Measurements from ENCODE around the gene FHL2.

DNA sequence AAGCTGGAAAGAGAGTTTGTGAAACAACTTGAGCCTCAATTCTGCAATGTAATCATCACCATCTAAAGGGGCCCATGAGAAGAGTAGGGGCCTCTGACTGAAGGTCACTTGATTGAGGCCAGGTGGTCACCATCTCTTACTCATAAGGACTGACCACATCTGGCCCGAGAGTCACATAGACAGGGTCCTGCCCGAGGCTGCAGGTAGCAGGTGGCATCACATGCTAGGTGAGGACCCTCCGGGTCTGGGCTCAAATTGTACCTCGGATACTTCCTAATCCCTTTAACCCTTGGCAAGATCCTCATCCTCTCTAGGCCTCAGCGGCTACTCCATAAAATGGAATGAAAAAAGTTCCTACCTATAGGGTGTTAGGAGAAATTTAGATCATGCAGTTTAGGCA lies 16.7 kb downstream of the FHL2 start:
- TF ChIP-seq, protein P1, sequence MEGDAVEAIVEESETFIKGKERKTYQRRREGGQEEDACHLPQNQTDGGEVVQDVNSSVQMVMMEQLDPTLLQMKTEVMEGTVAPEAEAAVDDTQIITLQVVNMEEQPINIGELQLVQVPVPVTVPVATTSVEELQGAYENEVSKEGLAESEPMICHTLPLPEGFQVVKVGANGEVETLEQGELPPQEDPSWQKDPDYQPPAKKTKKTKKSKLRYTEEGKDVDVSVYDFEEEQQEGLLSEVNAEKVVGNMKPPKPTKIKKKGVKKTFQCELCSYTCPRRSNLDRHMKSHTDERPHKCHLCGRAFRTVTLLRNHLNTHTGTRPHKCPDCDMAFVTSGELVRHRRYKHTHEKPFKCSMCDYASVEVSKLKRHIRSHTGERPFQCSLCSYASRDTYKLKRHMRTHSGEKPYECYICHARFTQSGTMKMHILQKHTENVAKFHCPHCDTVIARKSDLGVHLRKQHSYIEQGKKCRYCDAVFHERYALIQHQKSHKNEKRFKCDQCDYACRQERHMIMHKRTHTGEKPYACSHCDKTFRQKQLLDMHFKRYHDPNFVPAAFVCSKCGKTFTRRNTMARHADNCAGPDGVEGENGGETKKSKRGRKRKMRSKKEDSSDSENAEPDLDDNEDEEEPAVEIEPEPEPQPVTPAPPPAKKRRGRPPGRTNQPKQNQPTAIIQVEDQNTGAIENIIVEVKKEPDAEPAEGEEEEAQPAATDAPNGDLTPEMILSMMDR (CRISPR knock-in tag; IDR thresholded peaks at IDR 0.05), result no peak
- TF ChIP-seq CAMTA2 (CRISPR knock-in tag; IDR thresholded peaks at IDR 0.05; ENCODE audit: borderline replicate concordance) (no peak), EZH2 (conservative IDR thresholded peaks at IDR 0.05; ENCODE audit: low read depth, low read length) (no peak), ZNF383 (CRISPR knock-in tag; IDR thresholded peaks at IDR 0.05; ENCODE audit: borderline replicate concordance) (no peak)

Measured in HepG2 (cell line).